ENCODE measurements around the gene REPS1.

DNA sequence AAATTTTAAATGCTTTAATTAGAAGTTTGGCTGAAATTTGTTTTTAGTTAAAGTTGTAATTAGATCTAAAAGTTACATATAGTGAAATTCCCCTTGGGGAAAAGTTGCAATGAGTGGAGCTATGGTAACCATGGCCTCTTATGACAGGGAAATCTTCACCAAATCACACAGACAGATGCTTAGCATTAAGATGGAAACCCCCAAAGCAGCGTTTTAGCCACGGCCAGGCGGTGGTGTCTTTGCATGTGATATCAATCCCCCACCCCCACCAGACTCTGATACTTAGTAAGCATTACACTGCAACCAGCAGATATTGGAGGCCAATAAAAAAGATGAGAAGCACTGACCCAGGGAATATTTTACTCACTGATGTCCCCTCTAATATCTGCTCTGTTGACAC, 75.7 kb downstream of the REPS1 start:
- TF ChIP-seq CTCF (IDR thresholded peaks at IDR 0.05) (no peak), POLR2A (IDR thresholded peaks at IDR 0.05) (no peak)

Data from prostate gland (tissue), 2 donors.